Stomach (tissue), 9 donors: Measurements from ENCODE around the gene PRAC2. TPM values are rescaled to one million over a fixed set of nuclear protein-coding genes. Genes with fewer than 3 reads are reported as not detected.
A peak's percentile ranks its signal among the peaks of the same experiment; 100 is the strongest.

Experiments
- DNase-seq, 2 donors: peaks; one replicate each; pipeline versions ENCODE4 v3.0.0 to v3.0.0-alpha.2; 2013 to 2019
- H3K27ac ChIP-seq, 5 donors: fragments of 200-600 bp in 4 of 5; sonication (generic) in 4 of 5; one replicate each; pipeline ENCODE4 v1.5.1; 2013 to 2019; ENCODE audit warnings: mild to moderate bottlenecking in 1 of 5, moderate library complexity in 1 of 5
- H3K27me3 ChIP-seq, 3 donors: fragments of 200-600 bp; sonication (generic); one replicate each; pipeline ENCODE4 v1.5.1; 2017 to 2019; ENCODE audit warnings: mixed run types in 1 of 3
- H3K36me3 ChIP-seq, 4 donors: fragments of 200-600 bp; sonication (generic); 1 replicate in 3 of 4; 2 replicates in 1 of 4; pipeline ENCODE4 v1.5.1; 2016 to 2019
- H3K4me1 ChIP-seq, 4 donors: fragments of 200-600 bp; sonication (generic); one replicate each; pipeline ENCODE4 v1.5.1; 2016 to 2019
- H3K4me3 ChIP-seq, 4 donors: fragments of 200-600 bp; sonication (generic) in 3 of 4; one replicate each; pipeline ENCODE4 v1.5.1; 2016 to 2019; ENCODE audit warnings: mild to moderate bottlenecking in 1 of 4
- H3K9me3 ChIP-seq, 4 donors: fragments of 200-600 bp; sonication (generic); one replicate each; pipeline ENCODE4 v1.5.1; 2016 to 2019
- EP300 ChIP-seq: sonication (generic); formaldehyde crosslinking; IDR thresholded peaks from one replicate; pipeline ENCODE4 v1.6.1; 2017; ENCODE audit warnings: antibody characterized with exemption
- POLR2A ChIP-seq, 4 donors: fragments of 450-650 bp; IDR thresholded peaks; one replicate each; pipeline ENCODE4 v1.6.1; 2016; ENCODE audit warnings: antibody characterized with exemption in 4 of 4, control low read depth in 2 of 4, mild to moderate bottlenecking in 1 of 4, moderate library complexity in 1 of 4
- POLR2AphosphoS5 ChIP-seq, 3 donors: sonication (generic); formaldehyde crosslinking; IDR thresholded peaks; one replicate each; pipeline ENCODE4 v1.6.1; 2016; ENCODE audit warnings: antibody characterized with exemption in 3 of 3
- WGBS, 5 donors: extraction: QIAGEN DNeasy Blood & Tissue Kit in 3 of 5; methylation state at CpG; one replicate each; pipeline versions ENCODE4 v1.1.5 to v1.1.7; 2013 to 2018; 5-methylcytosine and 5-hydroxymethylcytosine counted together
- intact Hi-C: fragments of 100-400 bp; cut with DNase I; formaldehyde crosslinking; loops from one replicate; pipeline ENCODE4 v1.15.1; 2023; ENCODE audit warnings: low total_unique reads
- polyA plus RNA-seq, 3 donors: library from polyadenylated mRNA; stranded (reverse); fragments of 200-250 nt; gene quantifications; one replicate each; pipeline ENCODE4 v1.2.3, GENCODE V29; 2013
- total RNA-seq, 5 donors: library from RNA; depleted of rRNA; stranded (reverse); fragments of >200 nt; gene quantifications; one replicate each; pipeline versions ENCODE4 v1.1.0 to v1.2.3, GENCODE V29; 2014 to 2016
- TF ChIP-seq, protein P1 (sequence below), 7 experiments: fragments of 450-650 bp in 4 of 7; fragments of 200-600 bp in 3 of 7; sonication (generic) in 3 of 7; IDR thresholded peaks; one replicate each; pipeline ENCODE4 v1.5.1; 2016 to 2019; ENCODE audit warnings: antibody characterized with exemption in 7 of 7, control low read depth in 2 of 7, mild to moderate bottlenecking in 1 of 7
- donor health status: healthy with polysubstance abuse.
- donor health status: Bipolar disorder and iron deficiency.
- donor health status: healthy.

The PRAC2 gene
- total and polyA plus RNA-seq, 8 donors = not detected

DNA sequence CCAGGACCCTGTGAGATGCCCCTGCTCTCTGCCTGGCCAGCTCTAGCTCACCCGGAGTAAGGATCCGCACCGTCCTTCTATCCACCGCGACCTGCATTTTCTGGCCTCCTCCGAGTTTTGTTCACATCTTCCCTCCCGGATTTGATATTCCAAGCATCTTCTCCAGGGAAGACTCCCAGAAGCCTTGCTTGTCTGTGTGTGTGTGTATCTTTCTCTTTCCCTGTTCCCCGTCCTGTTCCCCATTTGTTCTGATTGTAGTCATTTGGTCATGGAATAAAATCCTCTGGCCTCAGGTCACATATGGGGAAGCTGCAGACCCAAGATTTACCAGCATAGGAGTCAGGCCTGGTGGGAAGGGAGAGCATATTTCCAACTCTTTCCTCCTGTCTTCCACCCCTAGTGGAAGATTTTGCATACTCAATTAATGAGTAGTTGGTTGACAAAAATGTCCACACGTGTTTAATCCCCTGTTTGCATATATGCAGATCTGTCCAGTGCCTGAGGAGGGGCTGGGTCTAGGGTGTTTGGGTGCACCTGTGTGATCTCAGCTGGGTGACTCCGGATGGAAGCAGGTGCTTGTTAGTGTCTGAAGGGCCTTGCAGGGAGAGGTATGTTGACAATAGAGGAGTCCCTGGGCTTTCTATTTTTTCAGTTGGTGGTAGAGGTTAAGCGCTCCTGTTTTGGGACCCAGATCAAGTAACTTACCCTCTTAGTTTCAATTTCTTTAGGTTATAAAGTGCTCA, 2.5 kb upstream of the PRAC2 start:
- DNase-seq = no peak
- Histone ChIP-seq H3K9me3 (peaks cover 0 to 15% (median 0%) of the 10 kb centered on the region in 4 donors), H3K27ac (no peak overlapping the region), H3K4me3 (no peak overlapping the region), H3K4me1 (peaks cover 8 to 49% (median 35%) of the 10 kb centered on the region in 4 donors), H3K36me3 (no peaks in the 10 kb centered on the region), H3K27me3 (peaks cover 51 to 100% (median 98%) of the 10 kb centered on the region in 3 donors)
- TF ChIP-seq POLR2AphosphoS5 (IDR thresholded peaks at IDR 0.05) (no peak), EP300 (no peak), POLR2A (IDR thresholded peaks at IDR 0.05) (no peak)
- TF ChIP-seq, protein P1, sequence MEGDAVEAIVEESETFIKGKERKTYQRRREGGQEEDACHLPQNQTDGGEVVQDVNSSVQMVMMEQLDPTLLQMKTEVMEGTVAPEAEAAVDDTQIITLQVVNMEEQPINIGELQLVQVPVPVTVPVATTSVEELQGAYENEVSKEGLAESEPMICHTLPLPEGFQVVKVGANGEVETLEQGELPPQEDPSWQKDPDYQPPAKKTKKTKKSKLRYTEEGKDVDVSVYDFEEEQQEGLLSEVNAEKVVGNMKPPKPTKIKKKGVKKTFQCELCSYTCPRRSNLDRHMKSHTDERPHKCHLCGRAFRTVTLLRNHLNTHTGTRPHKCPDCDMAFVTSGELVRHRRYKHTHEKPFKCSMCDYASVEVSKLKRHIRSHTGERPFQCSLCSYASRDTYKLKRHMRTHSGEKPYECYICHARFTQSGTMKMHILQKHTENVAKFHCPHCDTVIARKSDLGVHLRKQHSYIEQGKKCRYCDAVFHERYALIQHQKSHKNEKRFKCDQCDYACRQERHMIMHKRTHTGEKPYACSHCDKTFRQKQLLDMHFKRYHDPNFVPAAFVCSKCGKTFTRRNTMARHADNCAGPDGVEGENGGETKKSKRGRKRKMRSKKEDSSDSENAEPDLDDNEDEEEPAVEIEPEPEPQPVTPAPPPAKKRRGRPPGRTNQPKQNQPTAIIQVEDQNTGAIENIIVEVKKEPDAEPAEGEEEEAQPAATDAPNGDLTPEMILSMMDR (IDR thresholded peaks at IDR 0.05) = no peak
- intact Hi-C loops = loop anchor here (10.0 kb wide), 2 partner anchors 74 to 164 kb away; no protein-coding TSS in a partner anchor
- 17 to 24% (median 23%) methylated on average over 11 of the region's 11 CpGs for WGBS, 5 donors

DNA sequence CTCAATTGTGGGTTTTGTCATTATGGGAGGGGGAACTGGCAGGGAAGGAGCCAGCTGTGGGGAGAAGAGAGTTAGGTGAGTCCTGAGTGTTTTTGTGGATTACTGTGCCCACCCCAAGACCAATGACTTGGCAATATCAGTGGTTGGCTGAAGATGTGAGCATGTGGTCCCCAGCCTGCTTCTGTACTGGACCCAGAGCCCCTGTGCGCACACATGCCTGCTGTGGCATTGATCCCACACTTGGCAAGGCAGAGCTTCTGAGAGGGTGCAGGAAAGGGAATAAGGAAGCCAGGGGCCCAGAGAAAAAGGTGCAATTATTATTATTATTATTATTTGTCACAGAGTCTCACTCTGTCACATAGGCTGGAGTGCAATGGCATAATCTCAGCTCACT, 2.0 kb upstream of the PRAC2 start:
- no peaks in the 10 kb centered on the region for H3K36me3 ChIP-seq
- no peak for TF ChIP-seq EP300
- no peak for TF ChIP-seq POLR2AphosphoS5 (IDR thresholded peaks at IDR 0.05)
- no peak for TF ChIP-seq POLR2A (IDR thresholded peaks at IDR 0.05)
- TF ChIP-seq, protein P1 (IDR thresholded peaks at IDR 0.05) = no peak
- DNase-seq = no peak
- WGBS, 5 donors = 56 to 77% (median 67%) methylated on average over 1 of the region's 1 CpG
- H3K4me3 ChIP-seq = no peak overlapping the region
- H3K27ac ChIP-seq = no peak overlapping the region
- H3K27me3 ChIP-seq = peaks cover 53 to 100% (median 98%) of the 10 kb centered on the region in 3 donors
- H3K4me1 ChIP-seq = peaks cover 8 to 51% (median 38%) of the 10 kb centered on the region in 4 donors
- intact Hi-C loops = loop anchor here (10.0 kb wide), 2 partner anchors 74 to 164 kb away; no protein-coding TSS in a partner anchor
- peaks cover 0 to 15% (median 0%) of the 10 kb centered on the region in 4 donors for H3K9me3 ChIP-seq

DNA sequence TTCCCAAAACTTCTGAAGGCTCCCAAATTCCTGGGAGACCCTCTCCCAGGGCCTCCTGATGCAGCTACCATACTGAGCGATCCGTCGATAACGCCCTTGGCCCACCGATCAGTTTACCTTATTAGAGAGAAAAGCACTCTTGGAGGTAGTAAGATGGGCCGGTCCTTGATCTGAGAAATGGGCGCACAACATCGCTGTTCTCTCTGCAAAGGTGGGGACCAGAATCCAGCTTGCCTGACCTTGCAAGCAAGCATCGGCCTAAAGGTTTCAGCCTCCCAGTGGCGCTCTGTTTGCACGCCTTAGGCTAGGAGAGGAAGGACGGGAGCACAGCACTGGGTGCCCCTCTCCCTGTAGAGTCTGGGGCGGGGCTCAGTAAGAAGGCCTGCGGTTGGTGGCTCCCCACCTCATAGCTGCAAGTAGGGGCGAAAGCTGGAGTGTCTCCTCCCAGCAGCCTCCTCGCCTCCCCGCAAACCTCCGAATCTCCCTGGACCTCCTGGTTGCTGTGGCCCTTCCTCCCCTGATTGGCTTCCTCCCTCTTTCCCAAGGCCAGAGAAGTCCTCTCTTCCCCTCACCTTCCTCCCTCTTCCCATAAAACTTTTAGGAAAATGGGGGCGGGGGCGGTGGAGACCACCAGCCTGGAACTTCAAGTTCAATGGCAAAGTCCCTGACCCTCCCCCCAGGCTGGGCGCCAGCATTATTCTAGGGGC, 631 bp upstream of the PRAC2 start, which contains the start of gene PRAC1:
Gene PRAC1 (minus strand): TSS at position 318 of the 707 bp plus-strand sequence. CDS start 126 bp downstream, at position 192.
- no peak for TF ChIP-seq EP300
- TF ChIP-seq, protein P1 (IDR thresholded peaks at IDR 0.05) = no peak
- no peak for TF ChIP-seq POLR2A (IDR thresholded peaks at IDR 0.05)
- TF ChIP-seq POLR2AphosphoS5 (IDR thresholded peaks at IDR 0.05) = no peak
- intact Hi-C loops = loop anchor here (10.0 kb wide), 2 partner anchors 72 to 162 kb away; no protein-coding TSS in a partner anchor
- no peak for DNase-seq

More for the DNA sequence above, 631 bp upstream of the PRAC2 start, which contains the start of gene PRAC1:
- Histone ChIP-seq H3K27me3 (peaks cover 51 to 100% (median 99%) of the 10 kb centered on the region in 3 donors), H3K9me3 (peaks cover 0 to 15% (median 0%) of the 10 kb centered on the region in 4 donors), H3K36me3 (no peaks in the 10 kb centered on the region), H3K27ac (no peak within 1 kb of the TSS), H3K4me1 (peaks cover 8 to 51% (median 38%) of the 10 kb centered on the region in 4 donors), H3K4me3 (peak within 1 kb of the TSS in 2 of 4 donors; percentile 13 to 25)
- WGBS, 5 donors = 8 to 11% (median 10%) methylated on average over 18 to 21 of the region's 21 CpGs
